GM19025 (cell line): ENCODE measurements around the gene MLXIP.
"Not testable (repeated sequence)": the region's sequence is repeated elsewhere in the genome, so short reads cannot be mapped to it uniquely, and the experiment has no call there.

ENCODE experiments used
- ATAC-seq: cut with Tn5 transposase; IDR thresholded peaks from one replicate; pipeline ENCODE4 v1.9.1; 2021; ENCODE audit warnings: mild to moderate bottlenecking, low read depth, moderate library complexity; ENCODE audit not compliant: unreplicated experiment

MLXIP gene

DNA sequence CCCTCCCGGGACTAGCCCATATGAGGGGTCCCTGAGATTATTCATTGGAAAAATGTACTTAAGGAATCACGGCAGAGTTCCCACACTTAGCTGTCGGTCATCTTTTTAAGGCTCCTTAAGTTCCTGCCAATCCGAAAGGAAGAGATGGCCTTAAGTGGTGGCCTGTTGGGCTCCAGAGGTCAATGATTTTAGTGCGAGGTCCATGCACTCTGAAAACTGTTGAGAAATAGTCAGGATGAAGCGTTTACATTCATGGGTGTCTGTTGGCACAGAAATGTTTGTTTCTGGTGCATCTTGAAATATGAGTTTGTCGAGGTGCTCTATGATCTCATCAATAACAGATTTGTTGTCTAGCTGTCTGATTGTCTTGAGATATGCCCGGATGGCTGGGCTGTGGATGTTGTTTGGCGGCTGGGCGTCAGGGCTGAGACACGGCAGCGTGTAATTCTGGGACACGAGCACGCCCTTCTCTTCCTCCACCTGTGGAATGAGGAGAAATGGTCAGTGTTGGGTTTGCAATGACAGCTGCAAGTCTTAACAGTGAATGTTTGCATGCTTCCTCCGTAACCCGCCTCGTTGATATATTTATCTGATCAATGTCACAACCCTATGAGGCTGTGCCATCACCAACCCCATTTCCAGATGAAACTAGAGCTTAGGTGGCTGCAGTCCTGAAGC lies 93.8 kb downstream of the MLXIP start:
- no peak for ATAC-seq

DNA sequence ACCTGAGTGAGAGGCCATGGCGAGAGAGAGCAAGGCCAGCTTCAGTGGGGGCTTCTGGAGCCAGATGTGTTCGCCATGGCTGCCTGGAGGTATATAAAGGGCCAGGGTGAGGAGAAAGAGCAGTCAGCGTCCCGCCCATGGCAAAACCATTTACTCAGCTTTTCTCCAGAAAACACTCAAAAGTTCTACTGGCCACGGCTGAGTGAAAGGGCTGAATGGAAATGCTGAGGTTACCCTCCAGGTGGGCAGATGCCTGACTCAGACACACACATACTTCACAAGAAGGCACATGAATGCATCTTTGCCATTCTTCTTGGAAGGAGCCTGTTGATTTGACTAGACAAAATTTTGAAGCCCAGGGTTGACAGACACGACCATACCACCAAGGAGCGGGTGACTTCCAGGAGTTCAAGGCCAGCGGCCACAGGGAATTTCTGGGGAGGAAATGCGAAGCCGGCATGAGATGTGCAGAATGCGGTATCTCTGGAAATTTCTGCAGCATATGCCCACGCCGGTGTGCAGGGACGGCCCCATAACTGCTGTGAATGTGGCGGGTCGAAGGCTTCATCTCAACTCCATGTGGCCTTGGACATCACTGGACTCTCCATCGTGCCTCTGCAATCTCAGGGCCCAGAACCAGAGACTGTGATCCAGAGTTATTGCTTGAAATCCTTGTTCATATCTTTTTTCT lies 95.7 kb downstream of the MLXIP start, which contains the start of gene IL31:
Gene IL31, minus strand, starts transcription at position 67 of the 691 bp plus-strand sequence. Its CDS starts 49 bp downstream, at position 18.
- ATAC-seq, result no peak

DNA sequence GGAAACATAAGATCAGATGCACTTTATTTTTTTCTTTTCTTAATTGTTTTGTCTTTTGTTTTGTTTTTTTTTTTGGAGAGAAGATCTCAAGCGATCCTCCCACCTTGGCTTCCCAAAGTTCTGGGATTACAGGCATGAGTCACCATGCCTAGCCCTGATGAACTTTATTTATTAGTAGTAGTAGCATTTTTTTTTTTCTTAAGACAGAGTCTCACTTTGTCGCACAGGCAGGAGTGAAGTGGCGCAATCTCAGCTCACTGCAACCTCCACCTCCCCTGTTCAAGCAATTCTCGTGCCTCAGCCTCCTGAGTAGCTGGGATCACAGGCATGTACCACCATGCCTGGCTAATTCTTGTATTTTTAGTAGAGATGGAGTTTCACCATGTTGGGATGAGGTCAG lies 97.9 kb downstream of the MLXIP start:
- not testable (repeated sequence) for ATAC-seq

DNA sequence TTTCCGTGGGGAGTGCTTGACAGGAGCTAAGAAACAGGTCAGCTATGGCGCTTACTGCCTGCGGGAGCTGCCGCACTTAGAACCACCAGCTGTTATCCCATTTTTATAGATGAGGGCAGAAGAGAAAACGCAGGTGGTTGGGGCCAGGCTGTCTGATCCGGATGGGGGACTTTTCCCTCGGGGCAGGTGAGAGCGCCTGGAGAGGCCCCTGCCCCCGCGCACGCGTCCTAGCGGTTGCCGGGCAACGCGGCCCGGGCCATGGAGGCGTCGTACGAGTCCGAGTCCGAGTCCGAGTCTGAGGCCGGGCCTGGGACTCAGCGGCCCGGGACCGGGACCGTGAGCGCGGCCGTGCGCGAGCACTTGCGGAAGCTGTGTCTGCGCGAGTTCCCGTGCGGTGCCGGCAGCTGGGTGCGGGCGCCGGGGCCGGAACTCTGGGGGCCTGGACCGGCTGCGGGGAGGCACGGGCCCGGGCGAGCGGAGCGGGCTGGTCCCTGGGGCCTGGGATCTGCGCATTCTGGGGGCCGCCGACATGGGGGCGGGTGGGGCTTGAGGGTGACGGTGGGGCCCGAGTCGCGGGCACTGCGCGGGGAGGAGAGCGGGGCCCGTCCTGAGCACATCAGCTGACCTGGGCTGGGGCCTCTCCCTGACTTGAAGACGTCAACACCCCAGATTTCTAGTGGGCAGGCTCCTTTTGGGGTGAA lies 104.5 kb downstream of the MLXIP start, which contains the start of gene LRRC43:
Gene LRRC43, plus strand, starts transcription at position 237 of the 701 bp plus-strand sequence. Its CDS starts 22 bp downstream, at position 259.
- ATAC-seq, result no peak

DNA sequence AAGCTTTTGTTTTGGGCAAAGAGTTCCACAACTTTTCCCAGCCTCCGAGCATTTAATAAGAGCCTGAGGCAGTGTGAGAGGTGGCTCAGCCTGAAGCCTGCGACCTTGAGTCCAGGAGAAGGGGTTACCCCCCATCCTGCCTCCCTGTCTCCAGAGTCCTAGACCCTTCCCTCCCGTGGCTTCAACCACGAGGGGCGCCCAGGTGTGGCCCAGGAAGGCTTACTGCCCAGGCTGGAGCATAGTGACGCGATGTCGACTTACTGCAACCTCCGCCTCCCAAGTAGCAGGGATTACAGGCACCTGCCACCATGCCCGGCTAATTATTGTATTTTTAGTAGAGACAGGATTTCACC lies 105.0 kb downstream of the MLXIP start:
- ATAC-seq, result no peak

DNA sequence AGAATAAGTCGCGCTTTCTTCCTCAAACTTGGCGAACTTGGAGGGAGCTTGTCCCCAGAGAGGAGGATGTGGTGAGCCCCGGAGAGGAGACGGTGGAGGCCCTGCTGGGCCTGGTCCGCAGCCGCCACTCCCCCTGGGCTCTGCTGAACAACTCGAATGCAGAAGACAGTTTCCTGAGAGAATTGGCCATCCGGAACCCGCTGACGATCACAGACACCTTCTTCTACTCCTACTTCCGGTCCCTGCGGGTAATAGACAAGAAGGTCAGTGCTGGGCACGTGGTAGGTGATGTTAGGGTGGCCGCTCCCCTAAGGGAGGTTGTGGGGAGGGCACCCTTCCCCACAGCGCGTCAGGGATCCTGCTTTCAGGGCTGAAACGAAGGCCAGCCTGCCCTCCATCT lies 106.0 kb downstream of the MLXIP start:
- no peak for ATAC-seq

DNA sequence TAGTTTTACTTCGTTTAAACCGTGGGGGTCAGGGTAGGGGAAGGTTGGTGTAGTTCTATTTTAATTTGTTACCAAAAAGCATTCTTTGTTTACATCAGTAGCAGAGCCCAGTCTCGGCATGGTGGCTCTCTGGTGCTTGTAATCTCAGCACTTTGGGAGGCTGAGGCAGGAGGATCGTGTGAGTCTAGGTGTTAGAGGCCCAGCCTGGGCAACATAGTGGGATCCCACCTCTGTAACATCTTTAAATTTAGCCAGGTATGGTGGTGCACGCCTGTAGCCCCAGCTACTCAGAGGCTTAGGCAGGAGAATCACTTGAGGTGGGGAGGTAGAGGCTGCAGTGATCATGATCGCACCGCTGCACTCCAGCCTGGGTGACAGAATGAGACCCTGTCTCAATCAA lies 106.5 kb downstream of the MLXIP start:
- ATAC-seq, result no peak

DNA sequence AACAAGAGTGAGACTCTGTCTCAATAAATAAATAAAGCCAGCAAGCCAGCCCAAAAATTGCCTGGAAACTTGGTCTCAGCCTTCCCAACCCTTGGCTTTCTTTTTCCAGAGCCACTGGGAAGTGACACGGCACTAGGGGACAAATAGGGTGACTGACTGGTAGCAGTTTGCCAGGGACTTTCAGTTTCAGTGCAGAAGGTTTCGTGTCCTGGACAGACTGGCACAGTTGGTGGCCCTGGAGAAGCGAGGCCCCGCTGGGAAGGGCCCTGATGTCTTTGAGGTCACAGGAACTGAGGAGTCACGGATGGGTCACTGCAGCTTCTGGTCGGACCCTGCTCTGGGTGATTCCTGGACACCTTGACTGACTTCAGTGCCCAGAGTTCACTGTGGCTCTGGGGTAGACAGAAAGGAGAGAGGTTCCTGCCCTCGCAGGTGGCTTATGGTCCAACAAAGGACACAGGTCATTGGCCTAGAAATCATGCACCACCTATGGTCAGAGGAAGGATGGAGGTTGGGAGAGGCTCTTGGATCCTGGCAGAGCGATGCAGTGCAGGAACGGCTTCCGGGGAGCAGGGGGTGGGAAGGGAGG lies 107.0 kb downstream of the MLXIP start:
- ATAC-seq, result no peak

DNA sequence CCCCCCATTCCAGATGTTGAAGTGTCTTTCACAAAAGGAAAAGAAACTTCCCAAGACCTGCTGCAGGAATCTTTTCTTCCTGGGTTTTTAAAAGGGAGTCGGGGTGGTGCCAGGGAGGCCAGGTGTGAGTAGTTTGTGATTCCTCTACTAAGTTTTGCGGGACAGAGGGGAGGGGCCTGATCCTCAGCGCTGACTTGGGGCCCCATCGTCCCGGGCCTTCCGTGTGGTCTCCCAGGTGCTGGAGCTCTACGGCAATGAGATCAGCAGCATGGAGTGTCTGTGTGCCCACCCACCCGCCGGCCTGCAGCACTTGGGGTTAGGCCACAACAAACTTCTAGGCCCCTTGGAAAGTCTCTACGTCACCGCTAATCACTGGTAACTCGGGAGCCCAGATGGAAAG lies 108.9 kb downstream of the MLXIP start:
- no peak for ATAC-seq

DNA sequence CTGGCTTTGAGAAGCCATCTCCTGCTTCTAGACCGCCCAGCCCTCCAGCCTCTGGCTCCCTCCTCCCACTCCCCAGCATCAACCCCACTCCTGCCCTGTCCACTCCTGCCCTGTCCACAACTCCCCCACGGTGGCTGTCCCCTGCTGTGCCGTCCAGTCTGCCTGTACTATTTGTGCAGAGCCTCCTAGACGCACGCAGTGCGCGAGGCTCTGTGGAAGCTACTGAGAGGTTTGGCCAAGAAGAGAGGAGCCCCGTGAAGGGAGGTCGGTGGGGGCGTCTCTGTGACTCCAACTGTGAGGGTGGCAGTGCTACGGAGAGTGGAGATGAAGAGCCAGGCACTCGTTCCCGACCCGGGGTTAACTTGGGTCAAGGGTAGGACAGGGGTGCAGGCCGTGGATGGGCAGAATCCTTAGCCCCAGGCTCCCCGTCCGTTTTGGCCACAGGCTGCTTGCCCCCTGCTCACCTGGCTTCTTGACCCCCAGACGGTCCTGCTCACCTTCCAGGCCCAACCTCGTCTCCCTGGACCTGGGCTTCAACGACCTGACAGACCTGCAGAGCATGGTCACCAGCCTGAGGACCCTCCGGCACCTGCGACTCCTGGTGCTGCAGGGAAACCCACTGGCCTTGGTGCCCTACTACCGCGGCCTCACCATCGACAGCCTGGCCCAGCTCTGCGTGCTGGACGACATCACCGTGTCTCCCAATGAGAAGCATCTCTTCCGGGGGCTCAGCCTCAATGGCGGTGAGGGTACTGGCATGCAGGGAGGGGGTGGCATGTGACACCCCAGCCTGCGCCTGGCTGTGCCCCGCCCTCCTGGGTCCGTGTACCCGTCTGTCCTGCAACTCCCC lies 111.3 kb downstream of the MLXIP start:
- ATAC-seq, result no peak

DNA sequence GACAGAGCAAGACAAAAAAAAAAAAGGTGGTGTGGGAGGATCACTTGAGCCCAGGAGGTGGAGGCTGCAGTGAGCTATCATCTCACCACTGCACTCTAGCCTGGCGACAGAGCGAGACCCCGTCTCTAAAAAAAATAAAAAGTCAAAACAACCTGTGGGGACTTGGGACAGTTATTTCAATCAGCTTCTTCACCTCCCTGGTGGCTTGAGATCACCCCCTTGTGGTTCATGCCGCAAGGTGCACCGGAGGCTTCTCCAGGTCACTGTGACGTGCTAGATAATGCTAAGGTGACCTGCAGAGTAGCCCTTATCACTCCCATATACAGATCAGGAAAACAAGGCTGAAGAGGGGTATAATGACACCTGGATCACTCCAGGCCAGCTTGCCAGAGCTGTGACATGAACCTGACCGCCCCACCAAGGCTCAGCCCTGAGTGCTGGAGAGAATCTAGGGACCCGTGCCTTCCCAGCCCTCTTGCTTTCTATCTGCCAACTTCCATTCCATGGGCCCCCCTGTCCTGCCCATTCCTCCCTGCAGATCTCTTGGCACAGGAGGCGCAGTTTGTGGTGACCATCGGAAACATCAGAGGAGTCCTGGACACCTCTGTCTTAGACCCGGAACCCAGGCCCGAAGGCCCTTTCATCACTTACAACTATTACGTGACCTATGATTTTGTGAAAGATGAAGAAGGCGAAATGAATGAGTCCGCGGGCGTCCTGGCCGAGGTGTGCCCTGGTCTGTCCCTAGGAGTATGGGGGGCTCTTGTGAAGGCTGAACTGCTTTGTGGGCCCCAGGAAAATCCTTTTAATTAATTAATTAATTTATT lies 112.5 kb downstream of the MLXIP start:
- no peak for ATAC-seq

DNA sequence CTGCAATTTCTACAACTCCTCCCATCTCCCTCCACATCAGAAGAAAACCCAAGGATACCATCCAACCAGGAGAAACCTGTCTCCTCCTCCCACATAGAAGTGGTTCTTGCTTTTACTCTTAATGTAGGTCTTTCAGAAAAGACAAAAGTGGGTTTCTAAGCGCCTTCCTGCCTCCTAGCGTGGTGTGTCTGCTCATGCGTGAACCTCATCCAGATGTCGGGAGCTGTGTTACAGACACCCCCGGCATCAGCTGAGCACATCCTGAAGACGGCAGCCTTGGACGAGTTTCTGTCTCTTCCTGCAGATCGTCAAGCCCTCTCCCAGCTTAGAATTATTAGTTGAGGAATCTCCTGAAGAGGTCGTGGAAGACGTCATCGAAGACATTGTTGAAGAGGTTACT lies 113.9 kb downstream of the MLXIP start:
- no peak for ATAC-seq

DNA sequence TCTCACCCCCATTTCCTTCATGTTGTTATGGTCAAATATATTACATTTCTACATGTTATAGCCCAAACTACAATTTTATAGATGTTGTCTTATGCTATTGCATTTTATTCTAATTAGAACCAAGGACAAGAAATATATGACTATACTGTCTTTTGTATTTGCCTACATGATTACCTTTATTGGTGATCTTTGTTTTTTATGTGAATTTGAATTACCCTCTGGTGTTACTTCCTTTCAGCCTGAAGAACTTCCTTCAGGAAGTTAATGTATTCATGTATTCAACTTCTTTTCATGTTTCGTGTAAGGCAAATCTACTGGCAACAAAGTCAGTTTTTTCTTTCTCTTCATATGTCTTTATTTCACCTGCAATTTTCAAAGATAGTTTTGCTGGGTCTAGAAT lies 116.2 kb downstream of the MLXIP start:
- no peak for ATAC-seq

DNA sequence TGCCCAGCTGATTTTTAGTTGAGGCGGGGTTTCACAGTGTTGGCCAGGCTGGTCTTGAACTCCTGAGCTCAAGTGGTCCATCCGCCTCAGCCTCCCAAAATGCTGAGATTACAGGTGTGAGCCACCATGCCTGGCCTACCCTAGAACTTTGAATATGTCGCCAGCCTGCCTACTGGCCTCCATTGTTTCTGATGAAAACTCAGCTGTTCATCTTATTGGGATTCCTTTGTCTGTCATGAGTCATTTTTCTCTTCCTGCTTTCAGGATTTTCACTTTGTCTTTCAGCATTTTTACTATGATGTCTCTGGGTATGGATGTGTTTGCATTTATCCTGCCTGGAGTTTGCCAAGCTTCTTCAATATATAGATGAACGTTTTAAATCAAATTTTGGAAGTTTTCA lies 116.8 kb downstream of the MLXIP start:
- ATAC-seq, result no peak
